Placental pericyte (primary cell): Measurements from ENCODE around the gene ORMDL2. TPM values are rescaled to one million over a fixed set of nuclear protein-coding genes. Genes with fewer than 3 reads are reported as not detected.

ENCODE experiments used
- total RNA-seq: library from RNA; depleted of rRNA; stranded (reverse); fragments of >200 nt; gene quantifications from 2 replicates; pipeline ENCODE4 v1.2.3, GENCODE V29; 2012

Gene ORMDL2, protein sequence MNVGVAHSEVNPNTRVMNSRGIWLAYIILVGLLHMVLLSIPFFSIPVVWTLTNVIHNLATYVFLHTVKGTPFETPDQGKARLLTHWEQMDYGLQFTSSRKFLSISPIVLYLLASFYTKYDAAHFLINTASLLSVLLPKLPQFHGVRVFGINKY
- total RNA-seq = 26.3 and 27.8 TPM in 2 replicates

DNA sequence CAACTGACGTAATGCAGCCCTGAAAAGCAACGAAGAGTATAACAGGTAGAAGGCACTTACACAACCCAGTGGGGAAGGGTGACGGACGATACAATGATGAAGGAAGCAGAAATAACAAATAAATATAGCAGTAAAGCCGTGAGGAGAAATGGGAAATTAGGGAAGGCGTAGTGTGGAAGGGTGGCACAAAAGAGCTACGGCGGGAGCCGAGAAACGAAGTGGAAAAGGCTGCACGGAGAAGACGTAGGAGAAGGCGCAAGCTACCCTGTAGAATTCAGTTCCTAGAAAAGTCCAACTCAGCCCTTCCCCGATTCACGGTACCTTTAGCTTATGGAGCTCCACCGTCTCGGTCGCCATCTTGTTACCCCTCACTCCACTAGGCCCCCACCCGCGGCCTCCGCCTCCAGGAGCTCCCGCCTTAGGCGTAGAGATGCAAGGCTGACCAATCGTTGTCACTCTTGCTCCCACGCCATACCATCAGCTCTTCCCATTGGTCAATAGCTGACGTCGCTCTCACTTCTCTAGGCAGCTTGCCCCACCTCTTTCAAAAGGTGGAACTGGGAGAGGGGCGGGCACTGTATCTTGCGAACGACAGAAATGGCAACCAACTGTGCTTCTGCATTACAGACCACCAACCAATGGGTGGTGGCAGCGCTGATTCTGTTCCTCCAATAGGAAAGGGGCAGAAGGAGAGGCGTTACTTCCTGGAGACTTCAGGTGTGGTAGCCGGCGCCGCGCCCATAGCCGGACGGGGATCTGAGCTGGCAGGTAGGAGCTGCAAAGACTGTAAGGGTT lies at the start of gene ORMDL2, which contains the start of gene SARNP:
ORMDL2 (plus strand) TSS at position 697 of the 795 bp plus-strand sequence. CDS start 959 bp downstream, outside the sequence.
SARNP (minus strand) TSS at position 380 of the 795 bp plus-strand sequence; CDS start at position 357, 23 bp downstream.

GRCh38 chr12:55842681-55843429 lies 25.0 kb downstream of the ORMDL2 start, which contains the start of gene MMP19:
Gene MMP19 (minus strand): TSS chr12:55842936. CDS start chr12:55842830, 106 bp downstream.

Other genes with a start within 250 kb of the ORMDL2 start
- not detected in 2 replicates for gene OR2AP1, start 245.6 kb upstream of the ORMDL2 start, total RNA-seq
- gene OR10P1, start 181.1 kb upstream of the ORMDL2 start, total RNA-seq = not detected in 2 replicates
- gene ITGA7, start 110.1 kb upstream of the ORMDL2 start, total RNA-seq = under 0.01 and 0.14 TPM in 2 replicates
- gene BLOC1S1, start 102.0 kb upstream of the ORMDL2 start, total RNA-seq = 55.7 and 100 TPM in 2 replicates
- gene RDH5, start 97.6 kb upstream of the ORMDL2 start, total RNA-seq = 0.66 and 6.2 TPM in 2 replicates
- 942 and 1,516 TPM in 2 replicates for gene CD63, start 89.0 kb upstream of the ORMDL2 start, total RNA-seq
- gene GDF11, start 74.9 kb upstream of the ORMDL2 start, total RNA-seq = 5.3 and 10.6 TPM in 2 replicates
- gene SARNP, start 317 bp upstream of the ORMDL2 start, total RNA-seq = 53.3 and 65.9 TPM in 2 replicates
- gene DNAJC14, start 11.5 kb downstream of the ORMDL2 start, total RNA-seq = 35.2 and 56.0 TPM in 2 replicates
- 9.0 and 11.2 TPM in 2 replicates for gene MMP19, start 24.9 kb downstream of the ORMDL2 start, total RNA-seq
- 27.9 and 33.9 TPM in 2 replicates for gene PYM1, start 109.9 kb downstream of the ORMDL2 start, total RNA-seq
- gene DGKA, start 113.1 kb downstream of the ORMDL2 start, total RNA-seq = 32.4 and 42.4 TPM in 2 replicates
- gene PMEL, start 148.0 kb downstream of the ORMDL2 start, total RNA-seq = 0.72 and 0.88 TPM in 2 replicates
- gene CDK2, start 148.8 kb downstream of the ORMDL2 start, total RNA-seq = 7.2 and 73.4 TPM in 2 replicates
- gene RAB5B, start 156.0 kb downstream of the ORMDL2 start, total RNA-seq = 77.3 and 104 TPM in 2 replicates
- 5.9 and 17.3 TPM in 2 replicates for gene SUOX, start 179.2 kb downstream of the ORMDL2 start, total RNA-seq
- gene IKZF4, start 203.0 kb downstream of the ORMDL2 start, total RNA-seq = 2.8 and 4.9 TPM in 2 replicates
- gene RPS26, start 223.9 kb downstream of the ORMDL2 start, total RNA-seq = 329 and 597 TPM in 2 replicates